Measurements from ENCODE around the gene WWOX. TPM values are rescaled to one million over a fixed set of nuclear protein-coding genes. Genes with fewer than 3 reads are reported as not detected.
"Not testable (repeated sequence)": the region's sequence is repeated elsewhere in the genome, so short reads cannot be mapped to it uniquely, and the experiment has no call there.

WWOX gene
- total RNA-seq, 6 experiments from 2014 or later, result 0.46 to 3.4 (median 1.3) TPM

DNA sequence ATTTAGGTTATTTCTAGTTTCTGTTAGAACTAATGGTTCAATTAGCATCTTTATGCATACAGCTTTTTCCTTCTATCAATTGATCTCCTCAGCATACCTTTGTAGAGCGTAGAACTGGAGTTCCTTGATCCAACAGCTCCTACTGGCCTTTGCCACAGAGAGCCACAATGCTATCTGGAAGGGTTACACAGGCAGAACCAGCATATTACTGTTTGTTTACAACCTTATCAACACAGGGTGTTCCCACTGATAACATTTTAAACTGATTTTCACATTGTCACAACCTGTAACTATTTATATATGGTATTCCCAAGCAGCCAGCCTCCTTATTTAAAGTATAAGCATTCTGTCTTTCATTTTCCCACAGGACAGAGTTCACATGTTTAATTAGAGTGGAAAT is 1118.9 kb downstream of the WWOX start:
- Mint-ChIP-seq H3K4me3 (no peak overlapping the region), H3K36me3 (ENCODE audit: low read depth) (no peaks in the 10 kb centered on the region; the same call in 1 of the 2 replicates), H3K9me3 (peaks cover 69% of the 10 kb centered on the region), H3K27ac (no peak overlapping the region), H3K4me1 (ENCODE audit: low read depth) (no peaks in the 10 kb centered on the region), H3K27me3 (ENCODE audit: insufficient read depth) (no peaks in the 10 kb centered on the region)
- no peak for DNase-seq
- TF ChIP-seq, protein P1, sequence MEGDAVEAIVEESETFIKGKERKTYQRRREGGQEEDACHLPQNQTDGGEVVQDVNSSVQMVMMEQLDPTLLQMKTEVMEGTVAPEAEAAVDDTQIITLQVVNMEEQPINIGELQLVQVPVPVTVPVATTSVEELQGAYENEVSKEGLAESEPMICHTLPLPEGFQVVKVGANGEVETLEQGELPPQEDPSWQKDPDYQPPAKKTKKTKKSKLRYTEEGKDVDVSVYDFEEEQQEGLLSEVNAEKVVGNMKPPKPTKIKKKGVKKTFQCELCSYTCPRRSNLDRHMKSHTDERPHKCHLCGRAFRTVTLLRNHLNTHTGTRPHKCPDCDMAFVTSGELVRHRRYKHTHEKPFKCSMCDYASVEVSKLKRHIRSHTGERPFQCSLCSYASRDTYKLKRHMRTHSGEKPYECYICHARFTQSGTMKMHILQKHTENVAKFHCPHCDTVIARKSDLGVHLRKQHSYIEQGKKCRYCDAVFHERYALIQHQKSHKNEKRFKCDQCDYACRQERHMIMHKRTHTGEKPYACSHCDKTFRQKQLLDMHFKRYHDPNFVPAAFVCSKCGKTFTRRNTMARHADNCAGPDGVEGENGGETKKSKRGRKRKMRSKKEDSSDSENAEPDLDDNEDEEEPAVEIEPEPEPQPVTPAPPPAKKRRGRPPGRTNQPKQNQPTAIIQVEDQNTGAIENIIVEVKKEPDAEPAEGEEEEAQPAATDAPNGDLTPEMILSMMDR (IDR thresholded peaks at IDR 0.05), result no peak

- H3K4me3 Mint-ChIP-seq; H3K27me3 Mint-ChIP-seq (ENCODE audit: insufficient read depth); DNase-seq; H3K36me3 Mint-ChIP-seq (ENCODE audit: low read depth); H3K4me1 Mint-ChIP-seq (ENCODE audit: low read depth); H3K27ac Mint-ChIP-seq: not testable (repeated sequence)
- H3K9me3 Mint-ChIP-seq, result peaks cover 65% of the 10 kb centered on the region
Observed at GRCh38 chr16:79225994-79226393, 1126.5 kb downstream of the WWOX start.

- Mint-ChIP-seq H3K4me1 (ENCODE audit: low read depth) (no peaks in the 10 kb centered on the region), H3K9me3 (peaks cover 72% of the 10 kb centered on the region), H3K27me3 (ENCODE audit: insufficient read depth) (peaks cover 2% of the 10 kb centered on the region; the same call in 1 of the 2 replicates), H3K4me3 (no peak overlapping the region), H3K27ac (no peak overlapping the region), H3K36me3 (ENCODE audit: low read depth) (no peaks in the 10 kb centered on the region)
- TF ChIP-seq, protein P1 (IDR thresholded peaks at IDR 0.05), result no peak
- DNase-seq, result no peak
Observed at GRCh38 chr16:79229361-79229760, 1129.9 kb downstream of the WWOX start.

DNA sequence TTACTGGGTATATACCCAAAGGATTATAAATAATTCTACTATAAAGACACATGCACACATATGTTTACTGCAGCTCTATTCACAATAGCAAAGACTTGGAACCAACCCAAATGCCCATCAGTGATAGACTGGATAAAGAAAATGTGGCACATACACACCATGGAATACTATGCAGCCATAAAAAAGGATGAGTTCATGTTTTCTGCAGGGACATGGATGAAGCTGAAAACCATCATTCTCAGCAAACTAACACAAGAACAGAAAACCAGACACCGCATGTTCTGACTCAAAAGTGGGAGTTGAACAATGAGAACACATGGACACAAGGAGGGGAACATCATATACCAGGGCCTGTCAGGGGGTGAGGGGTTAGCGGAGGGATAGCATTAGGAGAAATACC is 1146.2 kb downstream of the WWOX start:
- not testable (repeated sequence) for H3K27ac Mint-ChIP-seq; DNase-seq; H3K36me3 Mint-ChIP-seq (ENCODE audit: low read depth); H3K4me3 Mint-ChIP-seq; H3K27me3 Mint-ChIP-seq (ENCODE audit: insufficient read depth); H3K4me1 Mint-ChIP-seq (ENCODE audit: low read depth)
- peaks cover 54% of the 10 kb centered on the region for H3K9me3 Mint-ChIP-seq

- Mint-ChIP-seq H3K4me3 (no peak overlapping the region), H3K4me1 (ENCODE audit: low read depth) (no peaks in the 10 kb centered on the region), H3K36me3 (ENCODE audit: low read depth) (no peaks in the 10 kb centered on the region; the same call in 1 of the 2 replicates), H3K27ac (no peak overlapping the region), H3K9me3 (peaks cover 47% of the 10 kb centered on the region), H3K27me3 (ENCODE audit: insufficient read depth) (no peaks in the 10 kb centered on the region)
- TF ChIP-seq, protein P1 (IDR thresholded peaks at IDR 0.05), result no peak
- no peak for DNase-seq
Observed at GRCh38 chr16:79247386-79247785, 1147.9 kb downstream of the WWOX start.

- peaks cover 45% of the 10 kb centered on the region for H3K9me3 Mint-ChIP-seq
- no peak for DNase-seq
- no peaks in the 10 kb centered on the region for H3K4me1 Mint-ChIP-seq (ENCODE audit: low read depth)
- H3K4me3 Mint-ChIP-seq, result no peak overlapping the region
- no peaks in the 10 kb centered on the region; the same call in 1 of the 2 replicates for H3K36me3 Mint-ChIP-seq (ENCODE audit: low read depth)
- TF ChIP-seq, protein P1 (IDR thresholded peaks at IDR 0.05), result no peak
- no peak overlapping the region for H3K27ac Mint-ChIP-seq
- H3K27me3 Mint-ChIP-seq (ENCODE audit: insufficient read depth), result no peaks in the 10 kb centered on the region
Observed at GRCh38 chr16:79248351-79248750, 1148.9 kb downstream of the WWOX start.
